Panc1 (cell line): ENCODE results near the gene OPA1.

Experiments used
- POLR2AphosphoS5 ChIP-seq: IDR thresholded peaks from 2 replicates; pipeline ENCODE4 v1.6.1; 2012; ENCODE audit warnings: mild to moderate bottlenecking, low read depth, low read length, moderate library complexity
- TF ChIP-seq, protein P1 (sequence below): fragments of 450-650 bp; IDR thresholded peaks from 2 replicates; pipeline ENCODE4 v1.5.1; 2017; ENCODE audit warnings: mild to moderate bottlenecking

DNA sequence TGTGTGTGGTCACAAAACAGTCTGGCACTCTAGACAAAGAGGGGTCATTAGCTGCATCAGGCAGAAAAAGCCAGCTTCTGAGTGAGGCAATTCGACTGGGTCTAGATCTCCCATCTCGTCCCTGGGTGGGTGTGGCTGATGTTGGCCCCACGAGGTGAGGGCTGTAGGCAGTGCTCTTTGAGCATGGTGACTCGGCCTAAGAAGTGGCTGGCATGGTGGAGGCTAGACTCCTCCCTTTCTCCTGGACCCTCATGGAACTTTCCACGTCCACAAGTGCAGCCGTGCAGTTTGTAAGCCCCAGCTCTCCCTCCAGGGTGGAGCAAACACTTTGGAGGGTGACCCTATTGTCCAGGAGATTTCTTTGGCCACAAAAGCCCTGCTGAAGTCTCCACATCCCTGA is 134.1 kb downstream of the OPA1 start:
- TF ChIP-seq, protein P1, sequence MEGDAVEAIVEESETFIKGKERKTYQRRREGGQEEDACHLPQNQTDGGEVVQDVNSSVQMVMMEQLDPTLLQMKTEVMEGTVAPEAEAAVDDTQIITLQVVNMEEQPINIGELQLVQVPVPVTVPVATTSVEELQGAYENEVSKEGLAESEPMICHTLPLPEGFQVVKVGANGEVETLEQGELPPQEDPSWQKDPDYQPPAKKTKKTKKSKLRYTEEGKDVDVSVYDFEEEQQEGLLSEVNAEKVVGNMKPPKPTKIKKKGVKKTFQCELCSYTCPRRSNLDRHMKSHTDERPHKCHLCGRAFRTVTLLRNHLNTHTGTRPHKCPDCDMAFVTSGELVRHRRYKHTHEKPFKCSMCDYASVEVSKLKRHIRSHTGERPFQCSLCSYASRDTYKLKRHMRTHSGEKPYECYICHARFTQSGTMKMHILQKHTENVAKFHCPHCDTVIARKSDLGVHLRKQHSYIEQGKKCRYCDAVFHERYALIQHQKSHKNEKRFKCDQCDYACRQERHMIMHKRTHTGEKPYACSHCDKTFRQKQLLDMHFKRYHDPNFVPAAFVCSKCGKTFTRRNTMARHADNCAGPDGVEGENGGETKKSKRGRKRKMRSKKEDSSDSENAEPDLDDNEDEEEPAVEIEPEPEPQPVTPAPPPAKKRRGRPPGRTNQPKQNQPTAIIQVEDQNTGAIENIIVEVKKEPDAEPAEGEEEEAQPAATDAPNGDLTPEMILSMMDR, result no peak
- no peak for TF ChIP-seq POLR2AphosphoS5
